Measurements from ENCODE around the gene MORN1.

GRCh38 chr1:2385606-2386280, 5.6 kb downstream of the MORN1 start:
- TF ChIP-seq EZH2phosphoT487 (IDR thresholded peaks at IDR 0.05; ENCODE audit: borderline replicate concordance, low read length) (no peak), CTCF (IDR thresholded peaks at IDR 0.05; ENCODE audit: low read depth, low read length, poor library complexity, severe bottlenecking) (no peak)
